ENCODE data around the gene ELFN2.

The ELFN2 gene

DNA sequence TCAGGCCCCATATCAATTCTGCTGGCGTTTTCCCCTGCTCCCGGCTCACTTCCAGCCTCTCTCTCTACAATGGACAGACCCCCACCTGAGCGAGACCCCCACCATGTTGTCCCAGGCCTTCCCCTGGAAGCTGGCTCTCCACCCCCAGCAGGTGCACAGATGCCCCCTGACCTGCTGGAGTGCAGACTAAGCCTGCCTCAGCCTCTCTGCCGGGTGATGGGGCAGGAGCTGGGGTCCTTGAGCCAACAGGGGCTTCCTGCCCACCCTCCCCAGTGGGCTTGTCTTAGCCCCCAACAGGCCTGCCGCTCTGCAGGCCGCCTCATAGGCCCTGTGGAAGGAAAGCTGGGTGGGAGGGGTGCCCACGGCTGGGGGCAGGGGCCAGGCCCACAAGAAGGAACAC, 10.0 kb downstream of the ELFN2 start:
- no peak overlapping the region for H3K27ac ChIP-seq
- H3K27me3 ChIP-seq (ENCODE audit: control insufficient read depth, insufficient read depth, low read length), result no peaks in the 10 kb centered on the region
- H3K9me3 ChIP-seq (ENCODE audit: control insufficient read depth, low read length), result no peaks in the 10 kb centered on the region
- H3K4me1 ChIP-seq, result no peaks in the 10 kb centered on the region
- H2AFZ ChIP-seq, result no peak overlapping the region
- no peak overlapping the region for H3K4me2 ChIP-seq (ENCODE audit: low read length)
- TF ChIP-seq, protein P1, sequence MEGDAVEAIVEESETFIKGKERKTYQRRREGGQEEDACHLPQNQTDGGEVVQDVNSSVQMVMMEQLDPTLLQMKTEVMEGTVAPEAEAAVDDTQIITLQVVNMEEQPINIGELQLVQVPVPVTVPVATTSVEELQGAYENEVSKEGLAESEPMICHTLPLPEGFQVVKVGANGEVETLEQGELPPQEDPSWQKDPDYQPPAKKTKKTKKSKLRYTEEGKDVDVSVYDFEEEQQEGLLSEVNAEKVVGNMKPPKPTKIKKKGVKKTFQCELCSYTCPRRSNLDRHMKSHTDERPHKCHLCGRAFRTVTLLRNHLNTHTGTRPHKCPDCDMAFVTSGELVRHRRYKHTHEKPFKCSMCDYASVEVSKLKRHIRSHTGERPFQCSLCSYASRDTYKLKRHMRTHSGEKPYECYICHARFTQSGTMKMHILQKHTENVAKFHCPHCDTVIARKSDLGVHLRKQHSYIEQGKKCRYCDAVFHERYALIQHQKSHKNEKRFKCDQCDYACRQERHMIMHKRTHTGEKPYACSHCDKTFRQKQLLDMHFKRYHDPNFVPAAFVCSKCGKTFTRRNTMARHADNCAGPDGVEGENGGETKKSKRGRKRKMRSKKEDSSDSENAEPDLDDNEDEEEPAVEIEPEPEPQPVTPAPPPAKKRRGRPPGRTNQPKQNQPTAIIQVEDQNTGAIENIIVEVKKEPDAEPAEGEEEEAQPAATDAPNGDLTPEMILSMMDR (IDR thresholded peaks at IDR 0.05), result no peak
- H3K79me2 ChIP-seq, result no peaks in the 10 kb centered on the region
- no peaks in the 10 kb centered on the region for H3K36me3 ChIP-seq (ENCODE audit: control insufficient read depth, insufficient read depth, low read length)
- no peak overlapping the region for H3K4me3 ChIP-seq (ENCODE audit: low read depth, low read length)
- H3K9ac ChIP-seq, result no peak overlapping the region

DNA sequence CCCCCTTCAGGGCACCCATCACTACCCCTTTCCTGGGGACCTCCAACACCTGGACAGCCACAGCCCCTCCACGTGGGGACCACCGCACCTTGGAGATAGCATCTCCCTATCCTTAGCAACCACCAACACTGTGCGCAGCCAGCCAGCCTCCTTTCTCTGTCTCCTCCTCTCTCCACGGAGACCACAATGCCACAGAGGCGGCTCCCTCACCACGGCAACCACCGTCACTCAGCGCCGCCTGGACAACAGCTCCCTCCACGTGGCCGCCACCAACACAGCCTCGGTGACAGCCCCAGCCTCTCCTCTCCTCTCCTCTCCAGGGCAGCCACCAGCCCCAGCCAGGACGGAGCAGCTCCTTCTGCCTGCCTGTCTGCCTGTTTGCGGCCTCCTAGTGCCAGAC, 10.5 kb downstream of the ELFN2 start:
- Histone ChIP-seq H2AFZ (no peak overlapping the region), H3K4me3 (ENCODE audit: low read depth, low read length) (no peak overlapping the region), H3K36me3 (ENCODE audit: control insufficient read depth, insufficient read depth, low read length) (no peaks in the 10 kb centered on the region), H3K4me1 (no peaks in the 10 kb centered on the region), H3K4me2 (ENCODE audit: low read length) (no peak overlapping the region), H3K9me3 (ENCODE audit: control insufficient read depth, low read length) (no peaks in the 10 kb centered on the region), H3K79me2 (no peaks in the 10 kb centered on the region), H3K9ac (no peak overlapping the region), H3K27me3 (ENCODE audit: control insufficient read depth, insufficient read depth, low read length) (no peaks in the 10 kb centered on the region), H3K27ac (no peak overlapping the region)
- TF ChIP-seq, protein P1 (IDR thresholded peaks at IDR 0.05), result no peak

GRCh38 chr22:37416389-37416788, 10.9 kb downstream of the ELFN2 start:
- Histone ChIP-seq H3K9me3 (ENCODE audit: control insufficient read depth, low read length) (no peaks in the 10 kb centered on the region), H3K4me2 (ENCODE audit: low read length) (no peak overlapping the region), H3K36me3 (ENCODE audit: control insufficient read depth, insufficient read depth, low read length) (no peaks in the 10 kb centered on the region), H3K27me3 (ENCODE audit: control insufficient read depth, insufficient read depth, low read length) (no peaks in the 10 kb centered on the region), H3K9ac (no peak overlapping the region), H2AFZ (no peak overlapping the region), H3K27ac (no peak overlapping the region), H3K79me2 (no peaks in the 10 kb centered on the region), H3K4me3 (ENCODE audit: low read depth, low read length) (no peak overlapping the region), H3K4me1 (no peaks in the 10 kb centered on the region)
- TF ChIP-seq, protein P1 (IDR thresholded peaks at IDR 0.05), result no peak

- H2AFZ ChIP-seq, result no peak overlapping the region
- no peaks in the 10 kb centered on the region for H3K27me3 ChIP-seq (ENCODE audit: control insufficient read depth, insufficient read depth, low read length)
- no peaks in the 10 kb centered on the region for H3K4me1 ChIP-seq
- no peaks in the 10 kb centered on the region for H3K36me3 ChIP-seq (ENCODE audit: control insufficient read depth, insufficient read depth, low read length)
- no peak overlapping the region for H3K4me3 ChIP-seq (ENCODE audit: low read depth, low read length)
- TF ChIP-seq, protein P1 (IDR thresholded peaks at IDR 0.05), result no peak
- H3K27ac ChIP-seq, result no peak overlapping the region
- no peaks in the 10 kb centered on the region for H3K79me2 ChIP-seq
- H3K9me3 ChIP-seq (ENCODE audit: control insufficient read depth, low read length), result no peaks in the 10 kb centered on the region
- no peak overlapping the region for H3K4me2 ChIP-seq (ENCODE audit: low read length)
- H3K9ac ChIP-seq, result no peak overlapping the region
Measured at GRCh38 chr22:37415210-37415609, 12.1 kb downstream of the ELFN2 start.

DNA sequence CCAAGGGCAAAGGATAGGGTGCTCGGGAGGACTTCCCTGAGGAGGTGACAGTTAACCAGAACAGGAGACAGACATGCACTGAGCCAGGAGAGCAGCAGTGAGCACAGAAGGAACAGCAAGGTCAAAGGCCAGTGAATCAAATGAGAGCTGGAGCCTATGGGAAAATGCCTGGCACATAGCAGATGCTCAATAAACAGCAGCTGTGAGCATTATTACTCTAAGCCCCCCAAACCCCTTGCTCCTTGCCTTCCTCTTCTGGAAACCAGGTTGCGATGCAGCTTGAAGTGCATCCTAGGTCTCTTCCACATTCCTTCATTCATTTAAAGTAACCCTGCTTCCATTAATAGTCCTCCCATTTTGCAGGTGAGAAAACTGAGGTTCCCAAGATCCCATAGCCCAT, 13.0 kb downstream of the ELFN2 start:
- no peaks in the 10 kb centered on the region for H3K27me3 ChIP-seq (ENCODE audit: control insufficient read depth, insufficient read depth, low read length)

More for the DNA sequence above, 13.0 kb downstream of the ELFN2 start:
- H3K4me3 ChIP-seq (ENCODE audit: low read depth, low read length), result no peak overlapping the region
- no peak overlapping the region for H3K27ac ChIP-seq
- TF ChIP-seq, protein P1 (IDR thresholded peaks at IDR 0.05), result no peak
- H3K4me2 ChIP-seq (ENCODE audit: low read length), result no peak overlapping the region
- no peak overlapping the region for H2AFZ ChIP-seq
- H3K9me3 ChIP-seq (ENCODE audit: control insufficient read depth, low read length), result no peaks in the 10 kb centered on the region
- H3K4me1 ChIP-seq, result no peaks in the 10 kb centered on the region
- no peaks in the 10 kb centered on the region for H3K79me2 ChIP-seq
- no peaks in the 10 kb centered on the region for H3K36me3 ChIP-seq (ENCODE audit: control insufficient read depth, insufficient read depth, low read length)
- H3K9ac ChIP-seq, result no peak overlapping the region

Measured in parathyroid adenoma (tissue), 2 donors.